ENCODE measurements around the gene ETNK1. TPM values are rescaled to one million over a fixed set of nuclear protein-coding genes. Genes with fewer than 3 reads are reported as not detected.
"Not testable (repeated sequence)": the region's sequence is repeated elsewhere in the genome, so short reads cannot be mapped to it uniquely, and the experiment has no call there.

The ETNK1 gene
- total and polyA plus RNA-seq, 2 donors (not counting 1 experiment from before 2014, with no cell fraction given), result 19.0 to 56.1 TPM

DNA sequence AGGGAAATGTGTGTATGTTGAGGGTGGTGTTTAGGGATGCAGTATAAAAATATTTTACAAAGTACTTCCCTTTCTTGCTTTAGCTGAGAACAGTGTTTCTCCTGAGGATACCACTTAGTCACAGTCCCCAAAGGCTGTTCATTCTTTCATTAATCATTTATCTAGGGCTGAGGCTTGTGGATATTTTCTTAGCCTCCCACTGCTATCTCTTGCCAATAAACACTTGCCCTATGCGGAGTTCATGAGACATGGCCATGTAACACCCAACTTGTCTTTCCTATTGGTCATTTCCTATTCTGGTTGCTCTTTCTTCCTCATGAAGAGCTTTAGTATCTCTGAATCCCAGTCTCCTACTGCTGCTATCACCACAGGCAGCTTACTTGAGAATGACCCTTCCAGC, 75.1 kb downstream of the ETNK1 start:
- Histone ChIP-seq H3K27me3 (ENCODE audit: control insufficient read depth, insufficient read depth, low read length) (no peaks in the 10 kb centered on the region), H3K4me2 (ENCODE audit: extremely low read depth, insufficient read depth, low read length) (no peak overlapping the region), H2AFZ (ENCODE audit: low read length) (no peak overlapping the region), H4K20me1 (ENCODE audit: control insufficient read depth, extremely low read depth, insufficient read depth, low read length) (no peaks in the 10 kb centered on the region), H3K79me2 (ENCODE audit: control insufficient read depth, insufficient read depth, low read length) (no peaks in the 10 kb centered on the region), H3K4me1 (ENCODE audit: control insufficient read depth, extremely low read depth, insufficient read depth, low read length) (no peaks in the 10 kb centered on the region), H3K36me3 (ENCODE audit: control insufficient read depth, insufficient read depth, low read length) (no peaks in the 10 kb centered on the region), H3K27ac (ENCODE audit: insufficient read depth, low read length) (no peak overlapping the region), H3K9me3 (ENCODE audit: control insufficient read depth, insufficient read depth, low read depth, low read length) (no peaks in the 10 kb centered on the region), H3K9ac (ENCODE audit: insufficient read depth, low read length) (no peak overlapping the region), H3K4me3 (replicated peaks in 1 of 4; ENCODE audit: control extremely low read depth in 1 of 4, insufficient read depth in 1 of 4, low read depth in 3 of 4, low read length in 4 of 4) (no peak overlapping the region)
- DNase-seq (ENCODE audit: low read depth in 2 of 2), result peak in 1 of 2 donors; percentile 70
- no peak for TF ChIP-seq EZH2 (IDR thresholded peaks at IDR 0.05; ENCODE audit: low read length, missing control alignments)
- TF ChIP-seq, protein P1, sequence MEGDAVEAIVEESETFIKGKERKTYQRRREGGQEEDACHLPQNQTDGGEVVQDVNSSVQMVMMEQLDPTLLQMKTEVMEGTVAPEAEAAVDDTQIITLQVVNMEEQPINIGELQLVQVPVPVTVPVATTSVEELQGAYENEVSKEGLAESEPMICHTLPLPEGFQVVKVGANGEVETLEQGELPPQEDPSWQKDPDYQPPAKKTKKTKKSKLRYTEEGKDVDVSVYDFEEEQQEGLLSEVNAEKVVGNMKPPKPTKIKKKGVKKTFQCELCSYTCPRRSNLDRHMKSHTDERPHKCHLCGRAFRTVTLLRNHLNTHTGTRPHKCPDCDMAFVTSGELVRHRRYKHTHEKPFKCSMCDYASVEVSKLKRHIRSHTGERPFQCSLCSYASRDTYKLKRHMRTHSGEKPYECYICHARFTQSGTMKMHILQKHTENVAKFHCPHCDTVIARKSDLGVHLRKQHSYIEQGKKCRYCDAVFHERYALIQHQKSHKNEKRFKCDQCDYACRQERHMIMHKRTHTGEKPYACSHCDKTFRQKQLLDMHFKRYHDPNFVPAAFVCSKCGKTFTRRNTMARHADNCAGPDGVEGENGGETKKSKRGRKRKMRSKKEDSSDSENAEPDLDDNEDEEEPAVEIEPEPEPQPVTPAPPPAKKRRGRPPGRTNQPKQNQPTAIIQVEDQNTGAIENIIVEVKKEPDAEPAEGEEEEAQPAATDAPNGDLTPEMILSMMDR (conservative IDR thresholded peaks at IDR 0.05 in 1 of 2, IDR thresholded peaks at IDR 0.05 in 1 of 2; ENCODE audit: low read depth in 1 of 2, low read length in 2 of 2), result no peak

DNA sequence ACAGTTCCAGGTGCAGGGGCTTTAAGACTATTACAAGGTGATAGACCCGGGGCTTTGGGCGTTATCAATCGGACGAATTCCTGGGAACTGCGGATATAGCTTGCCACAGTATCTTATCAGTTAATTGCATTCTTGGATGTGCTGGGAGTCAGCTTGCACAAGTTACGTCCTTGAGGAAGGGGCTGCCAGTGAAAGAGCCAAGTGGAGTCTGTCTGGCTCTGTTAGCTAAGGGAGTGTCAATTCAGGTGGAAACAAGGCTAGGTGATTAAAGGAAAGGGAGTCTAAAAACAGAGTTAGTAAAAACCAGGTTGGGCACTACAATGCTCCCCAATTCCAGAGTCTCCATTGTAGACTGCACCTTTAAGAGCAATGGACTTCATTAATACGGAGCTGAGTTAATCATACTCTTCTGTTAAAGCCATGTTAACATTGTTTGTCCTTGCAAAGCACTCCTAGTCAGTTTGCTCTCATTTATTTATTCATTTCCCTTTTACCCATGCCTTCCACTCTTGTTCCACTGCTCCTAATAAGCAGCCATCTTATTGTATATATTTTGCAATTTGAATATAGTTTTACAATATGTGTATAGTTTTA, 76.3 kb downstream of the ETNK1 start:
- H3K9me3 ChIP-seq (ENCODE audit: control insufficient read depth, insufficient read depth, low read depth, low read length); H3K4me1 ChIP-seq (ENCODE audit: control insufficient read depth, extremely low read depth, insufficient read depth, low read length); H3K4me3 ChIP-seq (replicated peaks in 1 of 4; ENCODE audit: control extremely low read depth in 1 of 4, insufficient read depth in 1 of 4, low read depth in 3 of 4, low read length in 4 of 4); H3K4me2 ChIP-seq (ENCODE audit: extremely low read depth, insufficient read depth, low read length); H3K9ac ChIP-seq (ENCODE audit: insufficient read depth, low read length); H4K20me1 ChIP-seq (ENCODE audit: control insufficient read depth, extremely low read depth, insufficient read depth, low read length); H3K27me3 ChIP-seq (ENCODE audit: control insufficient read depth, insufficient read depth, low read length); H3K36me3 ChIP-seq (ENCODE audit: control insufficient read depth, insufficient read depth, low read length); H2AFZ ChIP-seq (ENCODE audit: low read length); DNase-seq (ENCODE audit: low read depth in 2 of 2); H3K79me2 ChIP-seq (ENCODE audit: control insufficient read depth, insufficient read depth, low read length); H3K27ac ChIP-seq (ENCODE audit: insufficient read depth, low read length): not testable (repeated sequence)

DNA sequence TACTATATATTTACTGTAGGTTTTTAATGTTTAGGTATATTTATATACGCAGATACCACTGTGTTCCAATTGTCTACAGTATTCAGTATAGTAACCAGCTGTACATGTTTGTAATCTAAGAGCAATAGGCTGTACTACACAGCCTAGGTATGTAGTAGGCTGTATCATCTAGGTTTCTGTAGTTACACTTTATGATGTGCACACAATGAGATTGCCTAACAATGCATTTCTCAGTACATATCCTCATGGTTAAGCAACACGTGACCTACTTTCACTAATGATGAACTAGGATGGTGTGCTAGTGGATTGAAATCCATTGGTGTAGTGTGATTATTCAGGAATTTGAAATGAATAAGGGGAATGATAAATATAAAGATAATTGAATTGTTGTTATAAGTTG, 77.7 kb downstream of the ETNK1 start:
- no peaks in the 10 kb centered on the region for H3K36me3 ChIP-seq (ENCODE audit: control insufficient read depth, insufficient read depth, low read length)
- H4K20me1 ChIP-seq (ENCODE audit: control insufficient read depth, extremely low read depth, insufficient read depth, low read length), result no peaks in the 10 kb centered on the region
- H3K9me3 ChIP-seq (ENCODE audit: control insufficient read depth, insufficient read depth, low read depth, low read length), result no peaks in the 10 kb centered on the region
- no peak overlapping the region for H3K9ac ChIP-seq (ENCODE audit: insufficient read depth, low read length)
- TF ChIP-seq, protein P1 (conservative IDR thresholded peaks at IDR 0.05 in 1 of 2, IDR thresholded peaks at IDR 0.05 in 1 of 2; ENCODE audit: low read depth in 1 of 2, low read length in 2 of 2), result no peak
- no peak for TF ChIP-seq EZH2 (IDR thresholded peaks at IDR 0.05; ENCODE audit: low read length, missing control alignments)
- H3K4me3 ChIP-seq (replicated peaks in 1 of 4; ENCODE audit: control extremely low read depth in 1 of 4, insufficient read depth in 1 of 4, low read depth in 3 of 4, low read length in 4 of 4), result no peak overlapping the region
- H3K27ac ChIP-seq (ENCODE audit: insufficient read depth, low read length), result no peak overlapping the region
- no peak overlapping the region for H2AFZ ChIP-seq (ENCODE audit: low read length)
- H3K27me3 ChIP-seq (ENCODE audit: control insufficient read depth, insufficient read depth, low read length), result no peaks in the 10 kb centered on the region
- no peaks in the 10 kb centered on the region for H3K79me2 ChIP-seq (ENCODE audit: control insufficient read depth, insufficient read depth, low read length)
- H3K4me2 ChIP-seq (ENCODE audit: extremely low read depth, insufficient read depth, low read length), result no peak overlapping the region
- DNase-seq (ENCODE audit: low read depth in 2 of 2), result no peak
- H3K4me1 ChIP-seq (ENCODE audit: control insufficient read depth, extremely low read depth, insufficient read depth, low read length), result no peaks in the 10 kb centered on the region

Measured in fibroblast of lung (primary cell).